ENCODE results near the gene CCDC171. TPM values are rescaled to one million over a fixed set of nuclear protein-coding genes. Genes with fewer than 3 reads are reported as not detected.
"Not testable (repeated sequence)": the region's sequence is repeated elsewhere in the genome, so short reads cannot be mapped to it uniquely, and the experiment has no call there.

Gene CCDC171
- total RNA-seq, 1 donor from 2014 or later, result 1.8 TPM

GRCh38 chr9:15670894-15671293 lies 118.1 kb downstream of the CCDC171 start:
- intact Hi-C loops (cut with micrococcal nuclease), result no loop called here
- Histone ChIP-seq H3K4me1 (no peaks in the 10 kb centered on the region), H3K27ac (replicated peaks) (no peak overlapping the region), H3K27me3 (ENCODE audit: low read depth) (no peaks in the 10 kb centered on the region), H3K36me3 (no peaks in the 10 kb centered on the region), H3K4me3 (no peak overlapping the region), H3K9me3 (replicated peaks) (peaks cover 32% of the 10 kb centered on the region)
- TF ChIP-seq CTCF (IDR thresholded peaks at IDR 0.05; ENCODE audit: borderline replicate concordance), result no peak
- DNase-seq, result no peak

- Histone ChIP-seq H3K27ac (replicated peaks) (no peak overlapping the region), H3K9me3 (replicated peaks) (peaks cover 12% of the 10 kb centered on the region), H3K4me3 (no peak overlapping the region), H3K36me3 (peaks cover 4% of the 10 kb centered on the region), H3K4me1 (no peaks in the 10 kb centered on the region), H3K27me3 (ENCODE audit: low read depth) (no peaks in the 10 kb centered on the region)
- DNase-seq, result no peak
- intact Hi-C loops (cut with micrococcal nuclease), result no loop called here
- TF ChIP-seq CTCF (IDR thresholded peaks at IDR 0.05; ENCODE audit: borderline replicate concordance), result no peak
Measured at GRCh38 chr9:15693701-15694100, 140.9 kb downstream of the CCDC171 start.

GRCh38 chr9:15696979-15697378 lies 144.1 kb downstream of the CCDC171 start:
- DNase-seq, result no peak
- Histone ChIP-seq H3K9me3 (replicated peaks) (peaks cover 7% of the 10 kb centered on the region), H3K4me3 (no peak overlapping the region), H3K4me1 (no peaks in the 10 kb centered on the region), H3K36me3 (no peaks in the 10 kb centered on the region), H3K27me3 (ENCODE audit: low read depth) (no peaks in the 10 kb centered on the region), H3K27ac (replicated peaks) (no peak overlapping the region)
- TF ChIP-seq CTCF (IDR thresholded peaks at IDR 0.05; ENCODE audit: borderline replicate concordance), result no peak
- intact Hi-C loops (cut with micrococcal nuclease), result no loop called here

- Histone ChIP-seq H3K27me3 (ENCODE audit: low read depth) (no peaks in the 10 kb centered on the region), H3K4me1 (no peaks in the 10 kb centered on the region), H3K4me3 (no peak overlapping the region), H3K36me3 (no peaks in the 10 kb centered on the region), H3K9me3 (replicated peaks) (peaks cover 7% of the 10 kb centered on the region), H3K27ac (replicated peaks) (no peak overlapping the region)
- intact Hi-C loops (cut with micrococcal nuclease), result no loop called here
- TF ChIP-seq CTCF (IDR thresholded peaks at IDR 0.05; ENCODE audit: borderline replicate concordance), result no peak
- DNase-seq, result no peak
Measured at GRCh38 chr9:15697446-15697851, 144.6 kb downstream of the CCDC171 start.

- H3K4me3 ChIP-seq; H3K4me1 ChIP-seq; H3K9me3 ChIP-seq (replicated peaks); H3K27me3 ChIP-seq (ENCODE audit: low read depth); intact Hi-C loops (cut with micrococcal nuclease); H3K27ac ChIP-seq (replicated peaks); H3K36me3 ChIP-seq; DNase-seq: not testable (repeated sequence)
Measured at GRCh38 chr9:15699876-15700559, 147.2 kb downstream of the CCDC171 start.

- no peak for TF ChIP-seq CTCF (IDR thresholded peaks at IDR 0.05; ENCODE audit: borderline replicate concordance)
- H3K27ac ChIP-seq (replicated peaks), result no peak overlapping the region
- H3K36me3 ChIP-seq, result no peaks in the 10 kb centered on the region
- no peaks in the 10 kb centered on the region for H3K4me1 ChIP-seq
- intact Hi-C loops (cut with micrococcal nuclease), result no loop called here
- H3K4me3 ChIP-seq, result no peak overlapping the region
- no peaks in the 10 kb centered on the region for H3K9me3 ChIP-seq (replicated peaks)
- no peaks in the 10 kb centered on the region for H3K27me3 ChIP-seq (ENCODE audit: low read depth)
- no peak for DNase-seq
Measured at GRCh38 chr9:15707000-15707399, 154.2 kb downstream of the CCDC171 start.
